ENCODE measurements around the gene EPHA4. TPM values are rescaled to one million over a fixed set of nuclear protein-coding genes. Genes with fewer than 3 reads are reported as not detected.

EPHA4 gene
- total and polyA plus RNA-seq, 4 experiments from 2014 or later = 20.9 to 132 (median 79.9) TPM

- Histone ChIP-seq H3K27ac (ENCODE audit: low read depth, low read length) (no peak overlapping the region), H3K36me3 (ENCODE audit: insufficient read depth, low read length) (no peaks in the 10 kb centered on the region), H3K4me3 (ENCODE audit: low read length in 2 of 2) (no peak overlapping the region), H3K4me1 (ENCODE audit: insufficient read depth, low read length) (no peaks in the 10 kb centered on the region), H3K9me3 (ENCODE audit: control insufficient read depth in 1 of 2, low read length in 2 of 2) (no peaks in the 10 kb centered on the region), H3K27me3 (ENCODE audit: insufficient read depth, low read length) (no peaks in the 10 kb centered on the region)
- Mint-ChIP-seq H3K4me3 (no peak overlapping the region), H3K36me3 (no peaks in the 10 kb centered on the region), H3K27me3 (peaks cover 8 to 12% of the 10 kb centered on the region in 2 donors), H3K9me3 (peaks cover 0 to 2% (median 0%) of the 10 kb centered on the region in 8 donors), H3K27ac (no peak overlapping the region), H3K4me1 (peaks cover 0 to 4% (median under 1%) of the 10 kb centered on the region in 4 donors)
- CTCF ChIA-PET (ENCODE audit: partially characterized antibody) = no interaction called here
- intact Hi-C loops (cut with micrococcal nuclease) = no loop called here
- POLR2A ChIA-PET (ENCODE audit: partially characterized antibody) = no interaction called here
- DNase-seq = no peak
Observed at GRCh38 chr2:221610255-221610654, 38.2 kb upstream of the EPHA4 start.

- intact Hi-C loops (cut with micrococcal nuclease) = no loop called here
- Mint-ChIP-seq H3K4me3 (no peak overlapping the region), H3K27ac (no peak overlapping the region), H3K27me3 (peaks cover 8 to 12% of the 10 kb centered on the region in 2 donors), H3K4me1 (peaks cover 0 to 2% (median 0%) of the 10 kb centered on the region in 4 donors), H3K36me3 (no peaks in the 10 kb centered on the region), H3K9me3 (peaks cover 0 to 2% (median 0%) of the 10 kb centered on the region in 8 donors)
- CTCF ChIA-PET (ENCODE audit: partially characterized antibody) = no interaction called here
- Histone ChIP-seq H3K4me3 (ENCODE audit: low read length in 2 of 2) (no peak overlapping the region), H3K36me3 (ENCODE audit: insufficient read depth, low read length) (no peaks in the 10 kb centered on the region), H3K27me3 (ENCODE audit: insufficient read depth, low read length) (no peaks in the 10 kb centered on the region), H3K27ac (ENCODE audit: low read depth, low read length) (no peak overlapping the region), H3K9me3 (ENCODE audit: control insufficient read depth in 1 of 2, low read length in 2 of 2) (no peaks in the 10 kb centered on the region), H3K4me1 (ENCODE audit: insufficient read depth, low read length) (no peaks in the 10 kb centered on the region)
- POLR2A ChIA-PET (ENCODE audit: partially characterized antibody) = no interaction called here
- DNase-seq = no peak
Observed at GRCh38 chr2:221608442-221608841, 36.3 kb upstream of the EPHA4 start.

GRCh38 chr2:221606424-221606823 lies 34.3 kb upstream of the EPHA4 start:
- H3K9me3 Mint-ChIP-seq = peaks cover 0 to 2% (median 0%) of the 10 kb centered on the region in 8 donors
- no peak overlapping the region for H3K4me3 Mint-ChIP-seq
- no peak overlapping the region for H3K27ac Mint-ChIP-seq
- H3K27me3 Mint-ChIP-seq = peaks cover 5 to 13% of the 10 kb centered on the region in 2 donors
- no peaks in the 10 kb centered on the region for H3K36me3 Mint-ChIP-seq
- no peaks in the 10 kb centered on the region for H3K27me3 ChIP-seq (ENCODE audit: insufficient read depth, low read length)
- ChIA-PET CTCF (ENCODE audit: partially characterized antibody) (no interaction called here), POLR2A (ENCODE audit: partially characterized antibody) (no interaction called here)
- no peaks in the 10 kb centered on the region for H3K9me3 ChIP-seq (ENCODE audit: control insufficient read depth in 1 of 2, low read length in 2 of 2)
- H3K4me1 Mint-ChIP-seq = no peaks in the 10 kb centered on the region
- no peak overlapping the region for H3K4me3 ChIP-seq (ENCODE audit: low read length in 2 of 2)
- H3K27ac ChIP-seq (ENCODE audit: low read depth, low read length) = no peak overlapping the region
- H3K36me3 ChIP-seq (ENCODE audit: insufficient read depth, low read length) = no peaks in the 10 kb centered on the region
- intact Hi-C loops (cut with micrococcal nuclease) = no loop called here
- DNase-seq = no peak
- H3K4me1 ChIP-seq (ENCODE audit: insufficient read depth, low read length) = no peaks in the 10 kb centered on the region

GRCh38 chr2:221605751-221606240 lies 33.7 kb upstream of the EPHA4 start:
- H3K9me3 ChIP-seq (ENCODE audit: control insufficient read depth in 1 of 2, low read length in 2 of 2) = no peaks in the 10 kb centered on the region
- Mint-ChIP-seq H3K4me3 (no peak overlapping the region), H3K9me3 (peaks cover 0 to 2% (median 0%) of the 10 kb centered on the region in 8 donors), H3K27ac (no peak overlapping the region), H3K27me3 (peaks cover 5 to 11% of the 10 kb centered on the region in 2 donors), H3K4me1 (no peaks in the 10 kb centered on the region), H3K36me3 (no peaks in the 10 kb centered on the region)
- no peaks in the 10 kb centered on the region for H3K4me1 ChIP-seq (ENCODE audit: insufficient read depth, low read length)
- no peaks in the 10 kb centered on the region for H3K36me3 ChIP-seq (ENCODE audit: insufficient read depth, low read length)
- no peak overlapping the region for H3K27ac ChIP-seq (ENCODE audit: low read depth, low read length)
- ChIA-PET CTCF (ENCODE audit: partially characterized antibody) (no interaction called here), POLR2A (ENCODE audit: partially characterized antibody) (no interaction called here)
- H3K4me3 ChIP-seq (ENCODE audit: low read length in 2 of 2) = no peak overlapping the region
- no peaks in the 10 kb centered on the region for H3K27me3 ChIP-seq (ENCODE audit: insufficient read depth, low read length)
- no peak for DNase-seq
- intact Hi-C loops (cut with micrococcal nuclease) = no loop called here

- Mint-ChIP-seq H3K4me1 (no peaks in the 10 kb centered on the region), H3K27ac (no peak overlapping the region), H3K4me3 (no peak overlapping the region), H3K9me3 (peaks cover 0 to 1% (median 0%) of the 10 kb centered on the region in 8 donors), H3K27me3 (peaks cover 7 to 9% of the 10 kb centered on the region in 2 donors), H3K36me3 (no peaks in the 10 kb centered on the region)
- intact Hi-C loops (cut with micrococcal nuclease) = no loop called here
- ChIA-PET CTCF (ENCODE audit: partially characterized antibody) (no interaction called here), POLR2A (ENCODE audit: partially characterized antibody) (no interaction called here)
- no peak for DNase-seq
- H3K36me3 ChIP-seq (ENCODE audit: insufficient read depth, low read length) = no peaks in the 10 kb centered on the region
- H3K27me3 ChIP-seq (ENCODE audit: insufficient read depth, low read length) = no peaks in the 10 kb centered on the region
- no peak overlapping the region for H3K4me3 ChIP-seq (ENCODE audit: low read length in 2 of 2)
- H3K4me1 ChIP-seq (ENCODE audit: insufficient read depth, low read length) = no peaks in the 10 kb centered on the region
- no peaks in the 10 kb centered on the region for H3K9me3 ChIP-seq (ENCODE audit: control insufficient read depth in 1 of 2, low read length in 2 of 2)
- H3K27ac ChIP-seq (ENCODE audit: low read depth, low read length) = no peak overlapping the region
Observed at GRCh38 chr2:221602938-221603337, 30.8 kb upstream of the EPHA4 start.

- ChIA-PET POLR2A (ENCODE audit: partially characterized antibody) (no interaction called here), CTCF (ENCODE audit: partially characterized antibody) (no interaction called here)
- Histone ChIP-seq H3K27ac (ENCODE audit: low read depth, low read length) (no peak overlapping the region), H3K36me3 (ENCODE audit: insufficient read depth, low read length) (no peaks in the 10 kb centered on the region), H3K4me3 (ENCODE audit: low read length in 2 of 2) (no peak overlapping the region), H3K27me3 (ENCODE audit: insufficient read depth, low read length) (no peaks in the 10 kb centered on the region), H3K4me1 (ENCODE audit: insufficient read depth, low read length) (no peaks in the 10 kb centered on the region), H3K9me3 (ENCODE audit: control insufficient read depth in 1 of 2, low read length in 2 of 2) (no peaks in the 10 kb centered on the region)
- Mint-ChIP-seq H3K9me3 (peaks cover 0 to 1% (median 0%) of the 10 kb centered on the region in 8 donors), H3K4me1 (no peaks in the 10 kb centered on the region), H3K27me3 (peaks cover 6 to 7% of the 10 kb centered on the region in 2 donors), H3K4me3 (no peak overlapping the region), H3K27ac (no peak overlapping the region), H3K36me3 (no peaks in the 10 kb centered on the region)
- intact Hi-C loops (cut with micrococcal nuclease) = no loop called here
- no peak for DNase-seq
Observed at GRCh38 chr2:221601376-221601775, 29.3 kb upstream of the EPHA4 start.

- DNase-seq = no peak
- no peaks in the 10 kb centered on the region for H3K27me3 ChIP-seq (ENCODE audit: insufficient read depth, low read length)
- H3K4me3 ChIP-seq (ENCODE audit: low read length in 2 of 2) = no peak overlapping the region
- ChIA-PET POLR2A (ENCODE audit: partially characterized antibody) (no interaction called here), CTCF (ENCODE audit: partially characterized antibody) (no interaction called here)
- H3K4me1 ChIP-seq (ENCODE audit: insufficient read depth, low read length) = no peaks in the 10 kb centered on the region
- H3K9me3 Mint-ChIP-seq = peaks cover 0 to 1% (median 0%) of the 10 kb centered on the region in 8 donors
- H3K36me3 ChIP-seq (ENCODE audit: insufficient read depth, low read length) = no peaks in the 10 kb centered on the region
- H3K36me3 Mint-ChIP-seq = no peaks in the 10 kb centered on the region
- H3K27ac Mint-ChIP-seq = no peak overlapping the region
- intact Hi-C loops (cut with micrococcal nuclease) = no loop called here
- H3K9me3 ChIP-seq (ENCODE audit: control insufficient read depth in 1 of 2, low read length in 2 of 2) = no peaks in the 10 kb centered on the region
- H3K27me3 Mint-ChIP-seq = peaks cover 6 to 7% of the 10 kb centered on the region in 2 donors
- H3K4me3 Mint-ChIP-seq = no peak overlapping the region
- H3K27ac ChIP-seq (ENCODE audit: low read depth, low read length) = no peak overlapping the region
- H3K4me1 Mint-ChIP-seq = no peaks in the 10 kb centered on the region
Observed at GRCh38 chr2:221600388-221600787, 28.3 kb upstream of the EPHA4 start.

GRCh38 chr2:221596192-221596591 lies 24.1 kb upstream of the EPHA4 start:
- H3K9me3 ChIP-seq (ENCODE audit: control insufficient read depth in 1 of 2, low read length in 2 of 2) = no peaks in the 10 kb centered on the region
- ChIA-PET POLR2A (ENCODE audit: partially characterized antibody) (no interaction called here), CTCF (ENCODE audit: partially characterized antibody) (no interaction called here)
- H3K27ac ChIP-seq (ENCODE audit: low read depth, low read length) = no peak overlapping the region
- H3K36me3 ChIP-seq (ENCODE audit: insufficient read depth, low read length) = no peaks in the 10 kb centered on the region
- Mint-ChIP-seq H3K4me1 (no peaks in the 10 kb centered on the region), H3K36me3 (no peaks in the 10 kb centered on the region), H3K9me3 (peaks cover 0 to 1% (median 0%) of the 10 kb centered on the region in 8 donors), H3K4me3 (no peak overlapping the region), H3K27me3 (peaks cover 10 to 12% of the 10 kb centered on the region in 2 donors), H3K27ac (no peak overlapping the region)
- H3K27me3 ChIP-seq (ENCODE audit: insufficient read depth, low read length) = no peaks in the 10 kb centered on the region
- intact Hi-C loops (cut with micrococcal nuclease) = no loop called here
- no peak overlapping the region for H3K4me3 ChIP-seq (ENCODE audit: low read length in 2 of 2)
- DNase-seq = no peak
- no peaks in the 10 kb centered on the region for H3K4me1 ChIP-seq (ENCODE audit: insufficient read depth, low read length)
